Tibial nerve (tissue), 4 donors: ENCODE measurements around the gene THBS2.

Experiments used
- EP300 ChIP-seq, 2 donors: sonication (generic); formaldehyde crosslinking; IDR thresholded peaks; one replicate each; pipeline ENCODE4 v1.6.1; 2017; ENCODE audit warnings: antibody characterized with exemption in 2 of 2, mild to moderate bottlenecking in 1 of 2
- POLR2A ChIP-seq, 2 donors: fragments of 450-650 bp; IDR thresholded peaks; one replicate each; pipeline ENCODE4 v1.6.1; 2017; ENCODE audit warnings: antibody characterized with exemption in 2 of 2, mild to moderate bottlenecking in 2 of 2, moderate library complexity in 2 of 2
- TF ChIP-seq, protein P1 (sequence below), 5 experiments: fragments of 200-600 bp in 3 of 5; fragments of 450-650 bp in 2 of 5; sonication (generic) in 3 of 5; IDR thresholded peaks; one replicate each; pipeline ENCODE4 v1.5.1; 2016 to 2019; ENCODE audit warnings: antibody characterized with exemption in 5 of 5, mild to moderate bottlenecking in 3 of 5, moderate library complexity in 2 of 5

DNA sequence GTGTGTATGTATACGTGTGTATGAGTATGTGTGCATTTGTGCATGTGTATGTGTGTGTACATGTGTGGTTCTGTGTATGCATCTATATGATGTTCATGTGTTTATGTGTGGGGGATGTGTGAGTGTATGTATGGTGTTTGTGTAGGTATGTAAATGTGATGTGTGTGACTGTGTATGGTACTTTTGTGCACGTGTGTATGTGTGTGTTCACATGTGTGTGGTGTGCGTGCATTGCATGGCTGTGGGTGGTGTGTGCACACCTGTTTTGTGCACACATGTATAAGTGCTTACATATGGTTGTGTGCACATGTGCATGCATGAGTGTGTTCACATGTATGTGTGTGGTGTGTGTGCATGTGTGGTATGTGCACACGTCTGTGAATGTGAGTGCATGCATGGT lies 6.2 kb downstream of the THBS2 start:
- TF ChIP-seq, protein P1, sequence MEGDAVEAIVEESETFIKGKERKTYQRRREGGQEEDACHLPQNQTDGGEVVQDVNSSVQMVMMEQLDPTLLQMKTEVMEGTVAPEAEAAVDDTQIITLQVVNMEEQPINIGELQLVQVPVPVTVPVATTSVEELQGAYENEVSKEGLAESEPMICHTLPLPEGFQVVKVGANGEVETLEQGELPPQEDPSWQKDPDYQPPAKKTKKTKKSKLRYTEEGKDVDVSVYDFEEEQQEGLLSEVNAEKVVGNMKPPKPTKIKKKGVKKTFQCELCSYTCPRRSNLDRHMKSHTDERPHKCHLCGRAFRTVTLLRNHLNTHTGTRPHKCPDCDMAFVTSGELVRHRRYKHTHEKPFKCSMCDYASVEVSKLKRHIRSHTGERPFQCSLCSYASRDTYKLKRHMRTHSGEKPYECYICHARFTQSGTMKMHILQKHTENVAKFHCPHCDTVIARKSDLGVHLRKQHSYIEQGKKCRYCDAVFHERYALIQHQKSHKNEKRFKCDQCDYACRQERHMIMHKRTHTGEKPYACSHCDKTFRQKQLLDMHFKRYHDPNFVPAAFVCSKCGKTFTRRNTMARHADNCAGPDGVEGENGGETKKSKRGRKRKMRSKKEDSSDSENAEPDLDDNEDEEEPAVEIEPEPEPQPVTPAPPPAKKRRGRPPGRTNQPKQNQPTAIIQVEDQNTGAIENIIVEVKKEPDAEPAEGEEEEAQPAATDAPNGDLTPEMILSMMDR (IDR thresholded peaks at IDR 0.05) = no peak
- TF ChIP-seq POLR2A (IDR thresholded peaks at IDR 0.05) (no peak), EP300 (IDR thresholded peaks at IDR 0.05) (no peak)
